ENCODE data around the gene HOXD4.

HOXD4 gene

DNA sequence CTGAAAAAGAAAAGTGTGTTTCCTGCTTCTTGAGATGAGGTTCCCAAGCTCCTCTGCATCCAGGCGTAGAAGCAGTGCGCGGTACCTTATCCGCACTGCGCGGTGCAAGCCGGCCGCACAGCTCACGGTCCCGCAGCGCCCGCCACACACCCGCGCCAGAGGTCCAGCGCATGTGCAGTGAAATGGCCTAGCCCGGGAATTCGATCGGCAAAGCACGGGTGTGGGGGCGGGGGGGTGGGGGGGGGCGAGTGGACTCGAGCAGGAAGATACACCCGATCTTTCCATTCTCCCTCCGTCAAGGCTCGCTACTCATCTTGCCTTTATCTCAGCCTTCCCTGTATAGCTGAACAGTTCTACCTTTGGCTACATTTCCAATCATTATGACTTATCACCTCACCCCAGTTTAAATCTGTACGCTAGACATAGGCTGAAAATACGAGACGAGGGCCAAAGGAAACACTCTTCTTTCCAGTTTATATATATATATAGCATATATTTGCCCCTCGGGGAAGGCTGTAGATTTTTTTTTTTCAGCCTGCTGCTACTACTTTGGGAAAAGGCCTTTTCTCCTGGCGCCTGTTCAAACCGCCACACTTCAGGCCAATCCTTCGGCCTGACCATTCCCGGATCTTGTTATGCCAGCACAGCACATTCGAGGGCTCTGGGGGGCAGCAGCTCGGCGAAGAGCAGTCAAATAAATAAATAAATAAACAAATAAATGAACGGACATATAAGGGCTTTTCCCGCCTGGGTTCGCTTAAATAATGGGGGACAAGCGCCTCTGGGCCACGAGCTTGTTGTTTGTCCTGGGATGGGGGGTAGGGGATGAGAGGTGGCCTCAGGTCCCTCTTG is 11.5 kb upstream of the HOXD4 start:
- DNase-seq (ENCODE audit: low spot score): no peak

DNA sequence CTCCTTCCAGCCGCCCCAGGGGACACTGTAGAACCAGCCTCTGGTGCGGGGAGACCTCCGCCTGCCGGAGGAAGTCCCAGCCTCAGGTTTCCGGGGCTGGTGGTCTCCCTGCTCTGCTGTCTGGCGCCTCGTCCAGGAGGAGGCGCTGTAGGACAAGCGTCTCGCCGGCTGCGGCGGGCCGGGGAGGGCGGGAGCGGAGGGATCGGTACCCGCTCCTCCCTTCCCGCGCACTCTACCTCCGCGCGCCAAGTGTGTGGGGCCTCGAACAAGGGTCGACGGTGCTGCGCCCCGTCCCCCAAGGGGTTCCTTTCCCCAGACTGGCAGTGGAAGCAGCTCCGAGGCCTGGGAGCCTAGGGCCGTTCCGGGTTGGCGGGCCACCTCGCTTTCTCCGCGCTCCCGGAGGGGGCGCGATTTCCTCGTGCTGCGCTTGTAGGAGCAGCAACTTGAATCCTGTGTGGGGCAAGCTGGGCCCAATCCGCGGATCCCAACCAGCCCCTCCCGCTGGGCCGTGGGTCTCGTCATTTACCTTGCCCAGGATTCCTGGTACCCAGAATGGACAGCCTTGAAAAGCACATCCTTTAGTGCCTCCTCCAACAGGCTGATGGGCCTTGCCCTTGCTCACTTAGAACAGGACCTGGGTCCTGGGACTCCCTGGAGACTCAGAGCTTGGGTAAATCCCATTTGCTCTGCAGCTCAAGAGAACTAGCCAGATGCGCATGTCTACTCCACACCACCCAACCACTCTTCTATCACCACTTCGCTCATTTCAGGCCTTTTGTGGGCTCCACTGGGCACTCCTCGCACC is 10.6 kb upstream of the HOXD4 start:
- DNase-seq (ENCODE audit: low spot score): peak; percentile 93

DNA sequence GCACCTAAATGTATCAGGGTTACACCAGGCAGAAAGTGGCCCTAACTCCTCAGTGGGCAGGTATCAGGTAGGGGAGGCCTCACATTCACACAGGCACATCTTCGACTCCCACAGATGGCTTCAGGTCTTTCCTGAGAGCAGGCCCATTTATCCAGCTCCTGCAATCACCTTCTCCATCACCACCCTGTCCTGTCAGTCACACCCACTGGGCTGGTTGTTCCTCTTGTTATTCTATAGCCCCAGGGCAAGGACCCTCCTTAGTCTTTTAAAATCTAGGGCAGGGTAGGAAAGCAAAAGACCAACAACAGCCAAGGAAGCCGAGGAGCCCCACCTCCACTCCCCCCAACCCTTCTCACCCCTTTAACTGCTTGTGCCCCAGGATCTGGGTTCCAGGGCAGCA is 9.1 kb upstream of the HOXD4 start:
- no peak for DNase-seq (ENCODE audit: low spot score)

DNA sequence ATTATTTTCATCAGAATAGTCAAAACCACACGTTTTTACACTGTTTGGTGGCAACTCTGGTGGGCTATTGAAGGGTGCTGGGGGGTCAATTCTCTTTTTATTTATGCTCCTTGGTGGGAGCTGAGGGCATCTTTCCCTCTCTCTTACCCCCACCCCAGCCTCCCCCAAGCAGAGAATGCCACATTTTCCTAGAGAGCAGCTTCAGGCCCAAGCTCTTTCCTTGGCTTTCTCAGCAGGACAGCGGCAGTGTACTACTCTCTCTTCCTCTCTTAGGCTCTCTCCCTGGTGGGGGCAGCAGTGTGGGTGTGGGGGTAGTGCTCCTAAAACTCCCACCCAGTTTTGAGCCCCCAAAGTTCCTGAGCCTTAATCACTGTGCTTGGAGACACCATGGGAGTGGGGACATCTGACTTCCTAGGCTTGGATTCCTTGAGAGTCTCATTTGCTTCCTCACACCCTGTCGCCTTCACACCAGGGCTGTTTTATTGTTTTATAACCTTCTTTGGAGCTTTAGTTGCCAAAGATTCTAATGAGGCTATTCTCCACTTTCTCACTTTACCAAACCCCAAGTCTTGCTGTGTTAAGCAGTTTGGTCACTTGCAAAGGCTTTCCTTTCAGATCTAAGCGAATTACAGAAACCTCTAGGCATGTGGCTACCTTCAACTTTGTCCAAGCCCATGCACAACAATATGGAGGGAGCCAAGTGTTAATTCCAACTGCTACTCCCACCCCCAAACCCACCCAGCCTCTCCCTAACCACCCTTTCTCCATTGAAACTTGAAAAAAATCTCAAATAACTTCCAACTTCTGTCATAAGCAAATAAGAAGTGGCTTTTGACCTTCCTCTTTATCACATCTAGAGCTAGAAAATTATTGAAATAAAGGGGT is 6.0 kb upstream of the HOXD4 start:
- no peak for DNase-seq (ENCODE audit: low spot score)

DNA sequence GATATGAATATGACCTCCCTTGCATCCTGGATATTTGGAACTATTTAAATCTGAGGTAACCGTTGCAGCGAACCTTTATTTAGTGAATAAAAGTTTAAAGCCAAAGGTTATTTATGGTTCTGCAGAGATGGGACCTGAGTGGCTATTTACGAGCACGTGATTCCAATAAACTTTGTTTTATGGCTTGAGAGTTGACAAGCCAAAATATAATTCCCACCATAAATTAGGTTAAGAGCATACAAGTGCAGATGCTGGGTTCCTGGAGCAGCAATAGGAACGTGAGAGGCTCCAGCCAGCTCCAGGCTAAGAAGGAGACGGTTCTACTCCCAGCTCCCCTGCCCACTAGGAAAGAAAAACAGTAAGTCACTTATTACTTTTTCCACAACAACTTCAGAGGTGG is 5.2 kb upstream of the HOXD4 start:
- DNase-seq (ENCODE audit: low spot score): no peak

DNA sequence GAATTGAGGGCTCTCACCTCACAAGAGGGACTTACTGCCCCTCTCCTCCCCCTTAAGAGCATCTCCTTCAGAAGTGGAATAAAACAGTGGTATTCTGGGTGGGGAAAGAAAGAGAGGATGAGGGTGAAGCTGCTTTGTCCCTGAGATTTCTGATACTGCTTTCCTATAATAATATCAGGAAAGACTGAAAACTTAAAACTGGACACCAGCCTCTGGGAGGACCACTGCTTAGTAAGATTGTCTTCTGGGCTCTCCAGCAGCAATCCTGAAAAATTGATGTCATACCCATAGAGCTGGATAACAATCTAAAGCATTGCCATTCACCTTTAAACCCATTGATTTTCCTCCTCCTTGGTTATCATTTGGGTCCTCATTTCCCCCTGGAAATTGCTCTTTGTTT is 4.7 kb upstream of the HOXD4 start:
- no peak for DNase-seq (ENCODE audit: low spot score)

DNA sequence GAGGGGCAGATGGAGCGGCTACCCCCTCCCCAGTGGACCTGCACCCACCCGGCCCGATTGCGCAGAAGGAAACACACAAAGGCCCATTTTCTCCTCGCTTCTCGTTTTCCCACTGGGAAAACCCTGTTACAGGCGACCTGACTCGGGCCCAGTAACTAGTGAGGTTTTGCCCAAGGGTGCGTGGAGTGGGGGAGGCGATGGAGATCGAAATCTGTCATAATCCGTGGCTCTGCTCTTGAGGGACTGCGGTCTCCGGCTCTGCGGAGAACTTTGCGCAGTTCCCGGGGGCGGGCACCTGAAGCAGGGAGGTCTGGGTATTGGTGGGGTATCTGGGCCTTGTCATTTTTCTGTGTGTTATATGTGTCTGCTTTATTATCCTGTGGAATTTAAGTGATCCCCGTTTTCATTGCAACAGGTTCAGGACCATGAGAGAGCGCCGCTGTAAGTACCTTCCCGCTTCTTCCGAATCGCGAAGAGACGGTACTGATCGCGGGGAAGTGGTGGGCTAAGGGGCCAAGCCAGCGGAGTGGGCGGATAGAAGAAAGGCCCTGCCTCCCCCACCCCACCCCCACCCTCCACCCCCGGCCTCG is 4.0 kb upstream of the HOXD4 start:
- no peak for DNase-seq (ENCODE audit: low spot score)

DNA sequence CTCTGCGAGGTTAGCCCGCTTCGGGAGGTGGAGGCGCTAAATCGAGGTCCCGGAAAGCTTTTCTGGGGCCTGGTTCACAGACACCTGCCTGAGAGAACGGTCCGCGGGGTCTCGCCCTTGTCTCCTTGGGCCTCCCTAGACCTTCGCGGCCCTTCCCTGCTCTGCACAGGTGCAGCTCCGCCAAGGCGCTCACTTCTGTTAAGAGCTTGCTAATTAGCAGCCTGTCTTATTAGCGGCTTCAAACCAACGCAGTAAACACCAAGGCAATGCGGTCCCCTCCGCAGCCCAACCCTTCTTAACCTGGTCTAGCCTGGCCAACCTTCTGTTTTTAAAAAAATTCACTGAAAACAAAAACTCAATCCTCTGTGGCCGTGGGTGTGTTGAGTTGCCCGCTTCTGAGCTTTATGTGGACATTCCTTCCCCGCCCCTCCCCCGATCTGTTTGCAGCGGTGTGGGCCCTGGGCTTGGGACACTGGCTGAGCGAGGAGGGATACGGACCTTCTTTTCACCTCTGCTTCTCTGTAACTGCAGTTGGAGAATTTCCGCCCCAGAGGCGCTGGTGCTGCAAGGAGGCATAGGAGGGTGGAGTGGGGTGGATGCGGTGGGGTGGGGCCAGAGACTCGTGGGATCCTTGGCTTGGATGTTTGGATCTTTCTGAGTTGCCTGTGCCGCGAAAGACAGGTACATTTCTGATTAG is 3.4 kb upstream of the HOXD4 start:
- DNase-seq (ENCODE audit: low spot score): no peak

DNA sequence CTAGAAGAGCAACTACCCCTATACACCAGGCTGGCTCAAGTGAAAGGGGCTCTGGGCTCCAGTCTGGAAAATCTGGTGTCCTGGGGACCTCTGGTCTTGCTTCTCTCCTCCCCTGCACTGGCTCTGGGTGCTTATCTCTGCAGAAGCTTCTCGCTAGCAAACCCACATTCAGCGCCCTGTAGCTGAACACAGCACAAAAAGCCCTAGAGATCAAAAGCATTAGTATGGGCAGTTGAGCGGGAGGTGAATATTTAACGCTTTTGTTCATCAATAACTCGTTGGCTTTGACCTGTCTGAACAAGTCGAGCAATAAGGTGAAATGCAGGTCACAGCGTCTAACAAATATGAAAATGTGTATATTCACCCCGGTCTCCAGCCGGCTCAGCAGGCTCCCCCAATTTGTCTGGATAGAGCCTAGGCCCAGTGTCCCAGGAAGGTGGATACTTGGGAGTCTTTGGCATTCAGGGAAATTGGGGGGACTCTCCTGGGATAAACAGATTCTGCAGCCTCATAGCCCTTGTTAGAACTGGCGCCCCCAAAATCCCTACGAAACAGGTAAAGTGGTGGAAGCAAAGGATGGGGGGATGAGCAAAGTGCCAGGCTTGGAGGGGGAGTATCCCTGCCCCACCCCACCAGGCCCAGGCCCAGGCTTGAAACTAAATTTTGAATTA is 2.5 kb upstream of the HOXD4 start:
- no peak for DNase-seq (ENCODE audit: low spot score)

DNA sequence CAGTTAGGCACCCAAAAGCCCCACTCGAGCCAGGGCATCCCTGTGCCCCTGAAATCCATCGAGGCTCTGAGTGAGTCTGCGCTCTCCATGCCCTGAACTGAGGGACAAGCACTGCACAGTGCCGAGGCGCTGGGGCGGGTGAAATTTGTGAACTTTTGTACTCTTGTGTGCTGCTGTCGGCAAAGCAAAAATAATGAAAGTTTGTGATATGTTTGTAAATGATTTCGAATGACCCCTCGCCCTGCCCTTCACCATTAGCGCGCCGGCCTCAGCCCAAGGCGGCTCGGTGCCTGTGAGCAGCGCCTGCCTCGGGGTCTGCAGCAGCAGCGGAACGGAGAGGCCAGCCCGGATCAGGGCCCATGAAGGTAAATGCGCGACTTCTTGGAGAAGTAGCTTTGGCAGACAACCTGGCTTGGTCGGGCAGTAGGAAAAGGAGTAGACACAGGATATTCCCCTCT is 1.8 kb upstream of the HOXD4 start:
- DNase-seq (ENCODE audit: low spot score): no peak

DNA sequence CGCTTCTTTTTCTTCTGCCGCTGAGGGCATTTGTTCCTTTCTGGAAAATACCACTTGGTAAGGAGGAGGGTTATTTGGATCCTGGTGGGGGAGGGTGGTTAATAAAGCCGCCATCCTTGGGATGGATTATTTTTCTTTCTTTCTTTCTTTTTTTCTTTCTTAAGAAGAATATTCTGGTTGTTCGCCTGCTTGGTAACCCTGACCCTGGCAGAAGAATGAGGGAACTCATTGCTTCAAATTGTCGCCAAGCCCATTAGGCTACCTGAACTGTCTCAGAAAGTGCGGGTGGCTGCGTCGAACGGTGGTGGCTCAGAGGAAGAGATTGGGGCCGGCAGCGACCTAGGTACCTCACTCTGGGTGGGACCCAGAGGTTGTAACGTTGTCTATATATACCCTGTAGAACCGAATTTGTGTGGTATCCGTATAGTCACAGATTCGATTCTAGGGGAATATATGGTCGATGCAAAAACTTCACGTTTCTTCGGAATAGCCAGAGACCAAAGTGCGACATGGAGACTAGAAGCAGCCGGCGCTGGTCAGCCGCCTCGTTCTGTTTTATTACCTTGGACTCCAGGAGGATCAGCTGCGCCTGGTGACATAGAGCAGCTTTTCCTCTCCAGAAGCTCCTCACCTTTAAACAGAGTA is 1.3 kb upstream of the HOXD4 start:
- DNase-seq (ENCODE audit: low spot score): no peak

DNA sequence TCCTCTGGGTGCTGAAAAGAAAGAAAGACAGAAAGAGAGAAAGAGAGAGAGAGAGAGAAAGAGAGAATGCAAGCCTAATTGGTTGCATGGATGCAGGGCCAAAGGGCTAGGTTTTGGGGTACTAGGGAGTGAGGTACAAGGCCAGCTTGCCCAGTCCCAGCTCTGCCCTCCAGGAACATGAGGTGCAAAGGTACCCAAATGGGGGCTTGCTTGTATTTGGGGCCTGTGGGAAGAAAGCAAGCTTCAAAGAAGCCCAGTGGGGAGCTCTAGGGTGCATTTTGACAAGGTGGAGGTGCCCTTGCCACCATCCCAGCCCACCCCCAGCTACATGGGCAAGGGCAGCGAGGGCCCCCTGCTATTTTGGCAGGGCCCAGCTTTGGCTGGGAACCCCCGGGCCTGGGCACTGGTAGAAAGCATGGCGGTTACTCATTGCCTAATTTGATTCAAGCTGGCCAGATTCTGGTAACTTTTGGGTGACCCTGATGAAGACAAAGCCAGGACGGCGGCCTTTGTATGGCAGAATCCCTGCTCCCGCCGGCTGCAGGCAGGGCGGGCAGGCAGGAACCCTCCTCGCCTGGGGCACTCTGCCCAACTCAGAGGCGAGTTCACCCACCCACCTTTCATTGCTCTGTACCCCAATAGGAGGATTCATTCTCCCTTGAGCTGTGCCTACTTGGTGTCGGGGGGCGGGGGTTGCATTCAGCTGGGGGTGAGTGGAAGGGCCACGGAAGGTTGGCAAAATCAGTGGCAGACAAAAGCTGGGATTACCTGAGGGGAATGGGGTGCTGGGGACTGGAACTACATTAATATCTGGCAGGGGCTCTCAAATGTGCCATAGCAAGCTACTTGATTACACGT is 537 bp upstream of the HOXD4 start:
- no peak for DNase-seq (ENCODE audit: low spot score)

DNA sequence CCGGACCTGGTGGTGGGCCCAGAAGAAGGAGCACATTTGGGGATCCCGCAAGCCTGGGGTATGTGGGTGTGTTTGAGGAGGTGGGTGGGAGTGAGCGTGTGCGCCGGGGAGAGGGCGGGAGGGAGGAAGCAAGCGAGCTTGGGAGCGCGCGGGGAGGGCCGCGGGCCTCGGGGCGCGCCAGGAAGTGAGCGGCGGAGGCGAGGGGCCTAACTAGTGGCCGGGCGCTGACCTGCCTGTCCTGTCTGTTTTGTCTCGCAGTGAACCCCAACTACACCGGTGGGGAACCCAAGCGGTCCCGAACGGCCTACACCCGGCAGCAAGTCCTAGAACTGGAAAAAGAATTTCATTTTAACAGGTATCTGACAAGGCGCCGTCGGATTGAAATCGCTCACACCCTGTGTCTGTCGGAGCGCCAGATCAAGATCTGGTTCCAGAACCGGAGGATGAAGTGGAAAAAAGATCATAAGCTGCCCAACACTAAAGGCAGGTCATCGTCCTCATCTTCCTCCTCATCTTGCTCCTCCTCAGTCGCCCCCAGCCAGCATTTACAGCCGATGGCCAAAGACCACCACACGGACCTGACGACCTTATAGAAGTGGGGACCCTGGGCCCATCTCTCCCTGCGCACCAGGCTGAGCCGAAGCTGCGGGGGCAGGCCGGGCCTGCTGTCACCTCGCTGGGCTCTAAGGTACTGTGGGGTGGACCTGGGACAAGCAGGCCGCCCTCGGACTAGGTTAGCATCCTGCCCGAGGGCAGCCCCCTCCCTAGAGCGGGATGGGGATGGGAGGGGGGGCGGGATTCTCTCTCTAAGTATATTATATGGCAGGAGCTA is 1.2 kb downstream of the HOXD4 start:
- DNase-seq (ENCODE audit: low spot score): no peak

DNA sequence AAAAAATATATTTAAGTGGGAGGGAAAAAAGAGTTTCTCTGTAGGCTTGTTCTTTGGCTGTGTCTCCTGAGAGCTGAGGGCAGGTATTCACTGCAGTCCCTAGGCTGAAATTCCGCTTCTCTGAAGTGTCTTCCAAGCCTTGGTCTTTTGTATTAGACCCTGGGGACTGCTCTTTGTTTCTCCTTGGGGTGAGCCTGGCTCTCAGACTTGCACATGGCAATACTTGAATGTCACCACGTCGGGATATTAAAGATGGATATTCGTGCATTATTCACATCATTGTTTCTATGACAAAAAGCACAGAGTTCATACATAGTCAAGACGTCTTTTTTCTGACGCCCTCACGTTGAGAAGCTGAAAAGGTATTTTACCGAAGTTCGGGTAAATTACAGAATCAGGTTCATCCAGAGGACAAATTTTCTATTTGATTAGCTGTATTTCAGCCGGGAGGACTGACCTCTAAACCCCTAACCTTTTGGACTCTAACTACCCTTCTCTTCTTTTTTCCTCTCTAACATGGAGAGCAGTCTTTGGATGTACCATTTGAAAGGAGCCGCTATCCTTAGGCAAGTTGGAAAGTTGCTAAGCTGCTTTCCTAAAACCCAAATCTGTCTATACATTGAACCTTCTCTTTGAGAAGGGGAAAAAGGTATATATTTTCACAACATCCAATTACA is 3.4 kb downstream of the HOXD4 start:
- DNase-seq (ENCODE audit: low spot score): no peak

DNA sequence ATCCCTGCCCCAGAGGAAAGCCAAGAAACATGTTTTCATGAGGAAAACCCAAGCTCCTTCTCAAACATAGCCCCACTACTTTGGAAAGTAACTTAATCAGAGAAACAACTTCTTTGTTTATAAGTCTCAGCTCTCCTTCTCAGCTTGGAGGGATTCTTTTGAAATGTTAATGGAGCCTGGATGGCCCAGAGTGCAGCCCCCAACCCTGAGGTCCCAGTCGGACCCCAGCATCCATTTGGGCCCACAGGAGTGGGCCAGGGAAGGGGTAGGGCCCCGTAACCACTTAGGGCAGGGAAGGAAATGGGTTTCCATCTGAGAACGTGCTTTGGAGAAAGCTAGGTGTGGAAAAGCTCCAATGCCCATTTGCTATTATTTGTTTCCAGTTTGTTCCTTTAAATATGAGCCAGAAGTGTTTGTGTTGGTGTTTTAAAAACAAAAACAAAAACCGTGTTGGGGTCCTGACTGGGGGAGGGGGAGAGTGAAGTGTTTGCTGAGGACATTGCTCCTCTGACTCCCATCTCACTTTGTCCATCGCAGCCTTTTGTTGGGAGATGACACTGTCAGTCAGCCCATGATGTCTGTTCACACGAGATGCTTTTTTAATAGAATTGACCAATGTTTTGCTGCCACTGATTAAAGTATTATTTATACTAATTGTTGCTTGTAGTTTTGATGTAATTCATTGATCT is 4.2 kb downstream of the HOXD4 start:
- no peak for DNase-seq (ENCODE audit: low spot score)

DNA sequence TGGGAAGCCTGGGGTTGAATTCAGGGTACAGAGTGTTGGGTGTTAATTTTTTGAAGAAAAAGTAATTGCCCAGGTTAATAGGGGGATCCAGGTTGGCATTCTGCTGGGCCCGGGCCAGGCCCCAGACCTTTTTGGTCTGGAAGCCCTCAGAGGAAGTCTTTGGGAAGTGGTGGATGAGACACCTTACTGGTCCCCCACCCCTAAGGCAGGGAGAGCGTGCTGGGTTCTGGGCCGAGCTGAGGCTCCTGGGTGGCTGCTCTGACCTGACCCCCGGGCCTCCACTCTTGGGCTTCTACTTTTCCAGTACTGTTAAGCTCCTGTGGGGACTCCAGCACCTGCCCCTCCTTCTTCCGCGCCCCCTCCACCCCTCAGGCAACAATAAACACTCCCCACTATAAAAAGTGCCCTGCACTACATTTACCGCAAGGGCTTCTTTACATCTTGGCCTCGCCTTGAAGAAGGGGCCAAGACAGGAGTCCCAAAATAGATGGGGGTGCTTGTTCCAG is 5.0 kb downstream of the HOXD4 start:
- no peak for DNase-seq (ENCODE audit: low spot score)
